Pancreas (tissue), 10 donors: ENCODE results near the gene GRIA4. TPM values are rescaled to one million over a fixed set of nuclear protein-coding genes. Genes with fewer than 3 reads are reported as not detected.

Experiments used
- ATAC-seq, 4 donors: fragments of 200-7000 bp; cut with Tn5 transposase; one replicate each; pipeline versions ENCODE4 v1.8.0 to v1.9.1; 2020; ENCODE audit warnings: mild to moderate bottlenecking in 4 of 4, moderate library complexity in 4 of 4
- DNase-seq, 6 donors: peaks; one replicate each; pipeline ENCODE4 v3.0.0-alpha.2; 2020
- FAIRE-seq: peaks from 2 replicates; lab custom pipeline; 2012; peaks lifted over from hg19 to GRCh38; lab: Jason Lieb, UNC
- H3K27ac ChIP-seq, 4 donors: fragments of 200-600 bp; sonication (generic); 1 replicate in 3 of 4; 2 replicates in 1 of 4; pipeline versions ENCODE4 v1.5.0 to v1.8.0; 2020
- H3K27me3 ChIP-seq, 4 donors: fragments of 200-600 bp; one replicate each; pipeline ENCODE4 v1.8.0; 2021
- H3K36me3 ChIP-seq, 3 donors: fragments of 200-600 bp; sonication (generic) in 1 of 3; one replicate each; pipeline versions ENCODE4 v1.5.0 to v1.8.0; 2020 to 2021
- H3K4me1 ChIP-seq, 3 donors: fragments of 200-600 bp; one replicate each; pipeline ENCODE4 v1.8.0; 2021
- H3K4me3 ChIP-seq, 4 donors: fragments of 200-600 bp; sonication (generic) in 2 of 4; one replicate each; pipeline versions ENCODE4 v1.5.0 to v1.8.0; 2020 to 2021
- H3K9me3 ChIP-seq, 4 donors: fragments of 200-600 bp; one replicate each; pipeline ENCODE4 v1.8.0; 2021
- CTCF ChIP-seq, 4 donors: fragments of 200-600 bp; sonication (generic) in 3 of 4; IDR thresholded peaks; one replicate each; pipeline versions ENCODE4 v1.5.0 to v1.8.0; 2021; ENCODE audit warnings: antibody characterized with exemption in 4 of 4
- WGBS, 2 donors: extraction: QIAGEN DNeasy Blood & Tissue Kit; methylation state at CpG; one replicate each; pipeline ENCODE4 v1.1.7; 2013; 5-methylcytosine and 5-hydroxymethylcytosine counted together
- intact Hi-C, 3 donors: fragments of 100-400 bp; cut with DNase I; formaldehyde crosslinking; loops; one replicate each; pipeline versions ENCODE4 v1.11.1 to v1.14.2; 2022
- polyA plus RNA-seq, 2 donors: library from polyadenylated mRNA; stranded (reverse); fragments of 200-250 nt; gene quantifications; one replicate each; pipeline ENCODE4 v1.2.3, GENCODE V29; 2013
- total RNA-seq, 6 donors: library from RNA; stranded (reverse); fragmentation: NEBNext Ultra II Directional in 4 of 6; extraction: Animal tissue kit (Norgen Biotek cat#: 25700) in 4 of 6; gene quantifications; one replicate each; pipeline versions ENCODE4 v1.2.1 to v1.2.4, GENCODE V29; 2021 to 2023
- donor health status: healthy with polysubstance abuse.
- donor health status: DM: no; HTN: no; CAD: no; lungs with moderate emphysema.
- donor health status: DM: no; HTN: no; CAD: no.
- donor health status: control.
- donor health status: control.
- donor health status: Bipolar disorder and iron deficiency.
- donor health status: DM: yes; HTN: yes; CAD: no.
- donor health status: DM: no; HTN: no; CAD: no.
- donor health status: DM: no; HTN: no; CAD: no.
- donor health status: DM: yes; HTN: yes; CAD: no.

The GRIA4 gene
- total and polyA plus RNA-seq, 8 donors: 0.22 to 2.4 (median 1.2) TPM

- no peak for TF ChIP-seq CTCF (IDR thresholded peaks at IDR 0.05)
- no peak for FAIRE-seq
- Histone ChIP-seq H3K4me1 (no peaks in the 10 kb centered on the region), H3K27ac (no peak overlapping the region), H3K27me3 (no peaks in the 10 kb centered on the region), H3K4me3 (no peak overlapping the region), H3K36me3 (no peaks in the 10 kb centered on the region), H3K9me3 (no peaks in the 10 kb centered on the region)
- intact Hi-C loops: no loop called here
- no peak for ATAC-seq
- no peak for DNase-seq
- WGBS, 2 donors: 74 to 88% methylated on average over 3 of the region's 3 CpGs
Observed at GRCh38 chr11:105732611-105733010, 122.7 kb downstream of the GRIA4 start.

GRCh38 chr11:105734426-105734825, 124.6 kb downstream of the GRIA4 start:
- ATAC-seq (no peak), DNase-seq (no peak)
- 72 to 79% methylated on average over 1 of the region's 1 CpG for WGBS, 2 donors

GRCh38 chr11:105738251-105738650, 128.4 kb downstream of the GRIA4 start:
- no peaks in the 10 kb centered on the region for H3K27me3 ChIP-seq
- no peak for TF ChIP-seq CTCF (IDR thresholded peaks at IDR 0.05)
- no peaks in the 10 kb centered on the region for H3K4me1 ChIP-seq
- H3K4me3 ChIP-seq: no peak overlapping the region
- 59 to 66% methylated on average over 1 of the region's 1 CpG for WGBS, 2 donors
- H3K27ac ChIP-seq: no peak overlapping the region
- FAIRE-seq (no peak), ATAC-seq (no peak), DNase-seq (no peak)
- H3K36me3 ChIP-seq: no peaks in the 10 kb centered on the region
- H3K9me3 ChIP-seq: no peaks in the 10 kb centered on the region
- intact Hi-C loops: no loop called here

More at GRCh38 chr11:105734426-105734825, 124.6 kb downstream of the GRIA4 start:
- no peaks in the 10 kb centered on the region for H3K27me3 ChIP-seq
- no peak for FAIRE-seq
- intact Hi-C loops: no loop called here
- no peak overlapping the region for H3K27ac ChIP-seq
- no peak for TF ChIP-seq CTCF (IDR thresholded peaks at IDR 0.05)
- no peak overlapping the region for H3K4me3 ChIP-seq
- H3K4me1 ChIP-seq: no peaks in the 10 kb centered on the region
- no peaks in the 10 kb centered on the region for H3K36me3 ChIP-seq
- H3K9me3 ChIP-seq: no peaks in the 10 kb centered on the region

- H3K9me3 ChIP-seq: no peaks in the 10 kb centered on the region
- WGBS, 2 donors: 70 to 78% methylated on average over 5 of the region's 5 CpGs
- no peak overlapping the region for H3K27ac ChIP-seq
- no peak overlapping the region for H3K4me3 ChIP-seq
- FAIRE-seq (no peak), DNase-seq (no peak), ATAC-seq (no peak)
- TF ChIP-seq CTCF (IDR thresholded peaks at IDR 0.05): no peak
- no peaks in the 10 kb centered on the region for H3K4me1 ChIP-seq
- no peaks in the 10 kb centered on the region for H3K36me3 ChIP-seq
- no peaks in the 10 kb centered on the region for H3K27me3 ChIP-seq
- intact Hi-C loops: no loop called here
Observed at GRCh38 chr11:105738986-105739795, 129.3 kb downstream of the GRIA4 start.
